Stimulated activated CD4-positive, alpha-beta T cell treated with anti-CD3 and anti-CD28 coated beads, Interleukin-1b, Interleukin-23, amount 100 ng/mL, for 24 hours (primary cell): ENCODE measurements around the gene IKZF4.
"Not testable (repeated sequence)": the region's sequence is repeated elsewhere in the genome, so short reads cannot be mapped to it uniquely, and the experiment has no call there.

Experiments
- DNase-seq, 4 experiments: peaks; one replicate each; pipeline ENCODE4 v3.0.0-alpha.2; 2020; ENCODE audit warnings: low read depth in 4 of 4, low spot score in 1 of 4

The IKZF4 gene

GRCh38 chr12:56020423-56021184, at the start of gene IKZF4:
Gene IKZF4 (plus strand): TSS chr12:56021043. CDS start chr12:56021494, 451 bp downstream.
- no peak for DNase-seq

DNA sequence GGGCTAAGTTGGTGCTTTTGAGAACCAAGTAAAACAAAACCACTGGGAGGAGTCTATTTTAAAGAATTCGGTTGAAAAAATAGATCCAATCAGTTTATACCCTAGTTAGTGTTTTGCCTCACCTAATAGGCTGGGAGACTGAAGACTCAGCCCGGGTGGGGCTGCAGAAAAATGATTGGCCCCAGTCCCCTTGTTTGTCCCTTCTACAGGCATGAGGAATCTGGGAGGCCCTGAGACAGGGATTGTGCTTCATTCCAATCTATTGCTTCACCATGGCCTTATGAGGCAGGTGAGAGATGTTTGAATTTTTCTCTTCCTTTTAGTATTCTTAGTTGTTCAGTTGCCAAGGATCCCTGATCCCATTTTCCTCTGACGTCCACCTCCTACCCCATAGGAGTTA, 48.8 kb upstream of the IKZF4 start:
- DNase-seq, result no peak

GRCh38 chr12:55972456-55972855, 48.4 kb upstream of the IKZF4 start:
- DNase-seq, result no peak

DNA sequence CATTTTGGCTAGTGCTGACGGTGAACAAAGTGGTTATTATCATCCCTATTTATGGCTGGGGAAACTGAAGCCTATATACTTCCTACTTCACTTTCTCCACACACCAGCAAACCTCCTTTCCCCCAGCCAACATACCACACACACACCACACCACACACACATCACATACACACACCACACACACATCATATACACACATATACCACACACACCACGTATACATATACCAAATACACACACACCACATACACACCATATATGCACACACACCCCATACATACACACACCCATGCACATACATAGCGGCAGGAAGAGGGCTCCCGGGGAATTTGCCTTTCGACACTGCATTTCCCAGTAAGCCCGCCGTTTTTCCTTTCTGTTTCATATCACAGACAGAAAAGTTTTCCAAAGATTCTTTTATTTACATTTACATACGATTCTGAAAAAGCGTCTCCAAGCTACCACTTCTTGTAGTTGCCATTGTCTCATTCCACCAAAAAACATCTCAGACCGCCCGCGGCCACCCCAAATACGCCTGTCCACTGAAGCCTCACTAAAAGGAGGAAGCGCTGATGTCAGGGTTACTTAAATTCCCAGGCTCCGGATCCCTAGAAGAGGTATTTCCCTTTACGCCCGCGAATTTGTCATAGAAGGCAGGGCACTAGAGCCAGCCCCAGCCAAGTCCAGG, 47.8 kb upstream of the IKZF4 start:
- no peak for DNase-seq

DNA sequence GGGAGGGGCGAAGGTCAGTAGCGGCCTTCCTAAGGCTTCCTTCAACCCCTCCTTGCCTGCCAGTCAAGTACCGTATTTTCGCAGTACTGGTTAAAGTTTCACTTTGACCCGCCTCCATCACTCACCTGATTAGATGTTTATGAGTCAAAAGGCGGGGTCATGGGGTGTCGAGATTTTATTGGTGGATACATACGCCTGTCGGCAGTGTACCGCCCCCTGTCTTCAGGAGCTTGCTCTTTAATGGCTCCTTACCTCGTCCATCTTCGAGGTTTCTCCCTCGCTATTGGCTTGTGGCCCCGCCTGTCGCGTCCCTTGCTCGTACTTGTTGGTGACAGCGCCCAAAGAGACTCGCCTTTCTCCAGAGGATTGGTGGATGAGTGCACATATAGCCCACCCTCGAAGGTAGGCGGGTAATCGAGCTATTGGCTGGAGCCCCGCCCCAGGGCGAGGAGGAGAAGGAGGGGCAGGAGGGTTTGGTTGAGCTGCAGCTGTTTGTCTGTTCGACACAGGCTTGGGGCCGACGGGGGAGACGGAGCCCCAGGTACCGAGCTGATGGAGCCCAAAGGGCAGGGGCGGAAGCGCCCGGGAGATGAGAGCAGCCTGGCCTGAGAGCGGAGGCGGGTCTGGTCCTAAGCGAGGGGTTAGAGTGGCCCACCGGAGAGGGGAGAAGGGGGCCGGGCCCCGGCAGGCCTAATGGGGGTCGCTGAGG, 47.1 kb upstream of the IKZF4 start, which contains the start of gene RAB5B:
RAB5B (plus strand) TSS at position 480 of the 709 bp plus-strand sequence. CDS start 12,883 bp downstream, outside the sequence.
- peak; percentile 87 to 96 (median 94) for DNase-seq

DNA sequence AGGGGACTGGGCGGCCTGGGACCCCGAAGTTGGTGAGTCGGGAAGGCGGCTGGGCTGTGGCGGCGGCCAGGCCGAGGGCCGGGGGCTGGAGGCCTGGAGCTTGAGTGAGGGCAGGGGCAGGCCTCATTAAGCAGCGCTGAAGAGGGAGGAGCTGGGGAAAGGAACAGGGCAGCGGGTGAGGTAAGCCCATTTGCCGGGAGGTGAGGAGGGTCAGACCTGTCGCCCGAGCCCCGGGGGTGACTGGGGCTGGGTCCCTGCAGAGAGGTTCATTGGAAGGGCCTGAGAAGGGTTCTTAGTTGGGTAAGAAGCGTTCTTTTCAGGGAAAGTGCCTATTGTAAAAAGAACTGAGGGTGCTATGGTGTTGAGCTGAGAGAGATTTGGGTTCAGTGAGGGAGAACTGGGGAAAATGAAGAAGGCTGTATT, 46.5 kb upstream of the IKZF4 start:
- DNase-seq, result peak in 2 of 4 experiments; percentile 10 to 19

DNA sequence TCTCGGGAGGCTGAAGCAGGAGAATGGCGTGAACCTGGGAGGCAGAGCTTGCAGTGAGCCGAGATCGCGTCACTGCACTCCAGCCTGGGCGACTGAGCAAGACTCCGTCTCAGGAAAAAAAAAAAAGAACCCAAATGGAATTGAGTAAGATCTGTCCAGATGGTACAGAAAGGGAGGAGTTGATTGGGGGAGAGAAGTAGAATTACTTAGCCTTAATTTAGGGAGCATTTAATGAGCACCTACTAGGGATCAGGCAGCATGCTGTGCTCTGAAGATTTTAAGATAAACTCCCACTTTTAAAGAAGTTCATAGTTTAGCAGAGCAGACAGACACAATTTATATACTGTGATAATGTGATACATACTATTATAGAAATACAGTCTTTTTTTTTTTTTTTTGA, 42.5 kb upstream of the IKZF4 start:
- no peak for DNase-seq

DNA sequence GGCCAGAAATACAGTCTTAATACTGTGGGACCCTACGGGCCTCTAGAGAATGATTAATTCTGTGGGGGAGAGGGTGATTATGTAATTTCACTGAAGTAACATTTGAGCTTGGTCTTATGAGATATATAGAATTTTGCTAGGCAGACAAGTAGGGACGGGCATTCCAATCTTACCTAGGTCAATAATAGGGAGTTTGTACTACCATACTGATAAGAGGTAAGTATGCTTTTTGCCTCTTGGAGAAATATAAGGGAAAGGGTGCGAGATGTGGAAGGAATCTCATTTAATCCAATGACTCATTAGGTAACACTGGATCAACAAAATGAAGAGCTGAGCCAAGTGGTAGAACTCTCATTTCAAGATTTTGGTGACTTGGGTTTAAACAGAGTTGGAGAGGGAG, 41.8 kb upstream of the IKZF4 start:
- DNase-seq, result no peak

DNA sequence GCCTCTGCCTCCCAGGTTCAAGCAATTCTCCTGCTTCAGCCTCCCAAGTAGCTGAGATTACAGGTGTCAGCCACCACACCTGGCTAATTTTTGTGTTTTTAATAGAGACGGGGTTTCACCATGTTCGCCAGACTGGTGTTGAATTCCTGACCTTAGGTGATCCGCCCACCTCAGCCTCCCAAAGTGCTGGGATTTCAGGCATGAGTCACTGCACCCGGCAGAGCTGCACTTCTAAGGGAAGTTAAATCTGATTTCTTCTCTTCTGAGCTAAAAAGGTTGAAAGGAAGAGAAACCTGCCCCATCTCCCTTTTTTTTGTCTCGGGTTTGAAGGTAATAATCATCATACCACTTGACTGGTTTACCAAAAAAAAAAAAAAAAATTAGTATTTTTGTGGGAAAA, 39.0 kb upstream of the IKZF4 start:
- DNase-seq, result not testable (repeated sequence)

DNA sequence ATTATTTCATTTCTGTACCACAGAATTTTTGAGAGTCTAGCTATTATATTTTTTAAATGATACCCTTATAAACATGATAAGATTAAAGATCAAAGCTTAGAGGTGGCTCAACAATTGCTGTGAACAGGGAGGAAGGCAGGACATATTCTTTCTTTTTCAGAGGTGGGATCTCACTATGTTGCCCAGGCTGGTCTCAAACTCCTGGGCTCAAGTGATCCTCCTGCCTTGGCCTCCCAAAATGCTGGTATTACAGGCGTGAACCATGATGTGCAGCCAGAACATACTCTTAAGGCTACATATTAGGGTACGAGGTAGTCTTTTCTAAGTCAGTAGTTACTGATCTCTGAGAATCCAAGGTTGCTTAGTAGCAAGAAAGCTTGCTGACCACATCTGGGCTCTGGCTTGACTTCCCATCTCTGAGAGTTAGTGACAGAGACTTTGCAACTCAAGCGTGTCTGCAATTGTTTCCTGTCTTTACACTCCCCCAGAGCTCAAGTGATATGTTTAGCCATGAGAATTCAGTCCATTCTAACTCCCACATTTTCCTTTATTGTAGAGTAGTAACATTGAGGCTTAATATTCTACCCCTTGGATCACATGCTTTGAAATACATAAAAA, 38.4 kb upstream of the IKZF4 start:
- no peak for DNase-seq

DNA sequence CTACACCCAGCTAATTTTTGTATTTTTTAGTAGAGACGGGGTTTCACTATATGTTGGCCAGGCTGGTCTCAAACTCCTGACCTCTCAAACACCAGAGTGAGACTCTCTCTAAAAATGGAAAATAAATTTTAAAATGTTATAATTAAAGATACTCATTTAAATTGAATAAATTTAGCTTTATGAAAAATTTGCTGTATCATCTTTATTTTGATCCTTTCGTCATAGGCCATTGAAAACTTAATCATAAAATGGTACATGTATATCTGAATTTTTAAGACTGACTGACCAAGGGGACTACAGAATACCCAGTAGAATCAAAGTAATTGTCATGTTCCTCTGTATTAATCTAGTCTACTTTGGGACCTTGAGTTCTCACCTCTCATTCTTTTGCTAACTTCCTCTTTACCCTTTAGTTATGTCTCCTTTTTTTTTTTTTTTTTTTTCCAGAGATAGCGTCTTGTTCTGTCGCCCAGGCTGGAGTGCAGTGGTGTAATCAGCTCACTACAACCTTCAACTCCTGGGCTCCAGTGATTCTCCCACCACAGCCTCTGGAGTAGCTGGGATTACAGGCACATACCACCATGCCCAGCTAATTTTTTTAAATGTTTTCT, 37.5 kb upstream of the IKZF4 start:
- DNase-seq, result no peak

GRCh38 chr12:55984861-55985260, 36.0 kb upstream of the IKZF4 start:
- no peak for DNase-seq

GRCh38 chr12:55985341-55985740, 35.5 kb upstream of the IKZF4 start:
- no peak for DNase-seq

GRCh38 chr12:55985976-55986375, 34.9 kb upstream of the IKZF4 start:
- not testable (repeated sequence) for DNase-seq

GRCh38 chr12:55991110-55991509, 29.7 kb upstream of the IKZF4 start:
- DNase-seq, result no peak

DNA sequence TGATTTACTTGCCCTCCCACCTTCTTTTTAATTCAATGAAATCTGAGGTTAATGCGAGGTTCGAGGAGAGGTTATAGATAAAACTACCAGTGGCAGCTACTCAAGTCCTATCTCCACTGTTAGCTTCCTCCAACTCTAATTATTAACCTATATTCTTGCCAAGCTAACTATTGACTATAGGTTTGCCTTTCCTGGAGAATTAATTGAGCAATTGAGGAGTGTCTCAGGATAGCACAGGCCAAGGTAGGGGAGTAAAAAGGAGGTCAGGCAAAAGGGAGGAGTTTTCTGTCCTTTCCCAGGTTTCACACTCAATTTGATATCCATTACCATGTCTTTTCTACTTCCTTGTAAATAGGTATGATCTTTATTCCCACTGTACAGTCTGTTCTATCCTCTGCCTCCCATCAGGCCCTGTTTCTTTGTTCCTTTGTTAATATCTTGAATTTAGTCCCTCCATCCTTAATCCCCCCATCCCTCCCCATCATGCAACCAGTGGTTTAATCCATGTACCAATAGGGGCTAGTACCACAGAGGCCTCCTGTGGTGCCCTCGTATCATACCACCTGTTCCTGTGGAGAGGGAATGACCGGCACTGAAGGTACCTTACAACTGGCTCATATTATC, 27.5 kb upstream of the IKZF4 start:
- no peak for DNase-seq

DNA sequence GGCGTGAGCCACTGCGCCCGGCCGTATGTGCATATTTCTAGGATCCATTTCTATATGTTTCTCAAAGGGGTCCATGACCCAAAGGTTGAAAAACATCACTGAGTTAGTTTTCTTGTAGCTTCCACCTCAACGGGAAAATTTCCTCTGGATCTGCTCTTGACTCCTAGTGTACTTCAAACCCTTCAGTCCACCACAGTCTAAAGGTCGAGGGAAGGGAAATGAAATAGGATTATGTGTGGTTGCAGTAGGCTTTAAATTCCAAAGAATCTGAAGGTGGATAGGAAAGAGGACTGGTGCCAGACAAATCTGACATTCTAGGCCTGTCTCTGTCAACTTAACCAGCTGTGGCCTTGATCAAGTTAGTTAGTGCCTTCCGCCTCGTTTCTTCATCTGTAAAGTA, 25.5 kb upstream of the IKZF4 start:
- no peak for DNase-seq

GRCh38 chr12:55996201-55996714, 24.6 kb upstream of the IKZF4 start:
- DNase-seq, result peak; percentile 38 to 48 (median 43)

GRCh38 chr12:55996715-55997534, 23.9 kb upstream of the IKZF4 start, which contains the start of gene SUOX:
Gene SUOX (plus strand): TSS chr12:55997276. CDS start chr12:56002222, 4,946 bp downstream.
- peak in 1 of 4 experiments; percentile 18 for DNase-seq
